Urinary bladder (tissue), 4 donors: ENCODE data around the gene NDUFAF7. TPM values are rescaled to one million over a fixed set of nuclear protein-coding genes. Genes with fewer than 3 reads are reported as not detected.
A peak's percentile ranks its signal among the peaks of the same experiment; 100 is the strongest.
"Not testable (repeated sequence)": the region's sequence is repeated elsewhere in the genome, so short reads cannot be mapped to it uniquely, and the experiment has no call there.

Experiments used
- DNase-seq: peaks from one replicate; pipeline ENCODE4 v3.0.0-alpha.2; 2015; ENCODE audit errors: extremely low spot score
- H3K27ac ChIP-seq: one replicate; pipeline ENCODE4 v1.5.1; 2013; ENCODE audit warnings: low read depth, mild to moderate bottlenecking, moderate library complexity
- H3K36me3 ChIP-seq: one replicate; pipeline ENCODE4 v1.6.1; 2013; ENCODE audit warnings: mild to moderate bottlenecking, moderate library complexity; ENCODE audit not compliant: insufficient read depth
- H3K4me1 ChIP-seq: one replicate; pipeline ENCODE4 v1.6.1; 2013; ENCODE audit warnings: mild to moderate bottlenecking, moderate library complexity; ENCODE audit not compliant: insufficient read depth
- H3K4me3 ChIP-seq: one replicate; pipeline ENCODE4 v1.5.1; 2013; ENCODE audit warnings: low read depth, low read length
- WGBS: extraction: QIAGEN DNeasy Blood & Tissue Kit; methylation state at CpG from one replicate; pipeline ENCODE4 v1.1.7; 2013; 5-methylcytosine and 5-hydroxymethylcytosine counted together
- polyA plus RNA-seq: library from polyadenylated mRNA; stranded (reverse); fragments of 200-250 nt; gene quantifications from one replicate; pipeline ENCODE4 v1.2.3, GENCODE V29; 2013
- total RNA-seq: library from RNA; depleted of rRNA; stranded (reverse); fragments of >200 nt; gene quantifications from one replicate; pipeline ENCODE4 v1.2.3, GENCODE V29; 2014
- donor health status: healthy with polysubstance abuse.
- donor health status: healthy.

NDUFAF7 gene
- total and polyA plus RNA-seq, 2 donors, result 11.2 to 25.2 TPM

GRCh38 chr2:37201766-37202165 is 29.7 kb upstream of the NDUFAF7 start:
- H3K4me3 ChIP-seq, result no peak overlapping the region
- no peak for DNase-seq
- H3K36me3 ChIP-seq, result peaks cover 8% of the 10 kb centered on the region
- WGBS, result 95% methylated on average over 1 of the region's 1 CpG
- no peak overlapping the region for H3K27ac ChIP-seq
- H3K4me1 ChIP-seq, result peaks cover 1% of the 10 kb centered on the region

- no peak for DNase-seq
- no peak overlapping the region for H3K27ac ChIP-seq
- 96% methylated on average over 2 of the region's 2 CpGs for WGBS
- H3K4me3 ChIP-seq, result no peak overlapping the region
- H3K36me3 ChIP-seq, result peaks cover 8% of the 10 kb centered on the region
- H3K4me1 ChIP-seq, result no peaks in the 10 kb centered on the region
Measured at GRCh38 chr2:37203708-37204107, 27.8 kb upstream of the NDUFAF7 start.

DNA sequence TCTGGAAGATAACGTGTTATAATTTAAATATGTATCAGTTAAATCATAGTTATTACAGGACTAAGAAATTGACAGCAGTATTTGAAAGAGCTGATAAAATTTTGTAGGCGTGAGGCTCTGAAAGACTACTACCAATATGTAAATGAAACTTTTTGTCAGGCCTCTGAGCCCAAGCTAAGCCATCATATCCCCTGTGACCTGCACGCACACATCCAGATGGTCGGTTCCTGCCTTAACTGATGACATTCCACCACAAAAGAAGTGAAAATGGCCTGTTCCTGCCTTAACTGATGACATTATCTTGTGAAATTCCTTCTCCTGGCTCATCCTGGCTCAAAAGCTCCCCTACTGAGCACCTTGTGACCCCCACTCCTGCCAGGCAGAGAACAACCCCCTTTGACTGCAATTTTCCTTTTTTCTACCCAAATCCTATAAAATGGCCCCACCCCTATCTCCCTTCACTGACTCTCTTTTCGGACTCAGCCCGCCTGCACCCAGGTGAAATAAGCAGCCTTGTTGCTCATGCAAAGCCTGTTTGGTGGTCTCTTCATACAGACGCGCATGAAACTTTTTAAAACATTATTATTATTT is 26.3 kb upstream of the NDUFAF7 start:
- not testable (repeated sequence) for H3K27ac ChIP-seq, H3K36me3 ChIP-seq, H3K4me3 ChIP-seq, H3K4me1 ChIP-seq, DNase-seq
- WGBS, result 83% methylated on average over 8 of the region's 8 CpGs

DNA sequence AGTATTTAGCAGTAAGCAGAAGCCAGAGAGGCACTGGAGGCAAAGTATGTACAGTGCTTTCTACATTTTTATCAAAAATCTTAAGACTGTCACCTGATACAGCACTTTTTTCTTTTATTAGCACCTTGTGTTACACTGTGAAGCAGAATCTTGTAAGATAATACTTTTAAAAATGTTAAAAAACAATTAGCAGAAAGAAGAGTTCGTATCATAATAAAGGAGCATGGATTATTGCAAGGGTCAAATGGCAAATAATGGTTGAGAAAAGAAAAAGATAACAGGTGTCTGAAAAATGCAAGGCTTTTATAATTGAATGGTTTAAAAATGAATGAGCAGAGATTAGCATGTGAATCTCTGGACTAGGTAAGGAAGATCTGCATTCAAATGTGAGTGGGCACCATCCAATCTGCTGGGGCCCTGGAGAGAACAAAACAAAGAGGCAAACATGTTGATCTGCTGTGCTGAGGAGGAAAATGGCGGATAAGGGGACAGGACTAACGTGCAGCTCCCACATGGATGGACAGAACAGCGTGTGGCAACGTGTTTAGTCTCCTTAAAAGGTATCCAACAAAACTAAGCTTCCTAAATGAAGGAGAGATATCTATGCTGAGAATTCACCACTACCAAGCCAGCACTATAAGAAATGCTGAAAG is 25.6 kb upstream of the NDUFAF7 start:
- DNase-seq, result no peak
- Histone ChIP-seq H3K4me1 (no peaks in the 10 kb centered on the region), H3K4me3 (no peak overlapping the region), H3K36me3 (peaks cover 8% of the 10 kb centered on the region), H3K27ac (no peak overlapping the region)
- 85% methylated on average over 5 of the region's 5 CpGs for WGBS

DNA sequence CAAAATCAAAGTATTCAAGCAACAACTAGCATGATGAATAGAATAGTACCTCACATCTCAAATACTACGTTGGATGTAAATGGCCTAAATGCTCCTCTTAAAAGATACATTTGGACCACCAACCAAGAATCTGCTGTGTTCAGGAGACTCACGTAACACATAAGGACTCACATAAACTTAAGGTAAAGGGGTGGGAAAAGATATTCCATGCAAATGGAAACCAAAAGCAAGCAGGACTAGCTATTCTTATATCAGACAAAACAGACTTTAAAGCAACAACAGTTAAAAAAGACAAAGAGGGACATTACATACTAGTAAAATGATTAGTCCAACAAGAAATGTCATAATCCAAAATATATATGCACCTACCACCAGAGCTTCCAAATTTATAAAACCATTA is 24.7 kb upstream of the NDUFAF7 start:
- not testable (repeated sequence) for H3K36me3 ChIP-seq, H3K4me3 ChIP-seq, H3K27ac ChIP-seq, H3K4me1 ChIP-seq, DNase-seq
- WGBS, result 92% methylated on average over 2 of the region's 2 CpGs

DNA sequence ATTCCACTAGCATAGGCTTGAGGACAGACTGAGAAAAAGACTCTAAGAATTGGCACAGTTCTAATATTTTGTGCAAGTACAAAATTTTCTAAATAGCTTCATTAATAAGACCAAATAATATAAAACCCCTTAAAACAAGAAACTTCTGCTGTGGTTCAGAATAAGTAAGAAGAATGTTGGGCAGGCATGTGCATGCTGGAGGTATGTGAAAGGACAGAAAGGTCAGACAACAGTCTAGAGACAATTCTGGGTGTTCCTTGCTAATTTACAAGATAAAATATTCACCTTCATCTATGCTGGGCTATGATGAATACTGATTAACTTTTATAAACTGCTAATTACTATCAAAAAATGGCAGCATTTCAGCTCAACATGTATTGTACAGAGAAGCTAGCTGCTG is 20.2 kb upstream of the NDUFAF7 start:
- no peaks in the 10 kb centered on the region for H3K4me1 ChIP-seq
- DNase-seq, result no peak
- no peak overlapping the region for H3K4me3 ChIP-seq
- H3K36me3 ChIP-seq, result peaks cover 6% of the 10 kb centered on the region
- no peak overlapping the region for H3K27ac ChIP-seq

DNA sequence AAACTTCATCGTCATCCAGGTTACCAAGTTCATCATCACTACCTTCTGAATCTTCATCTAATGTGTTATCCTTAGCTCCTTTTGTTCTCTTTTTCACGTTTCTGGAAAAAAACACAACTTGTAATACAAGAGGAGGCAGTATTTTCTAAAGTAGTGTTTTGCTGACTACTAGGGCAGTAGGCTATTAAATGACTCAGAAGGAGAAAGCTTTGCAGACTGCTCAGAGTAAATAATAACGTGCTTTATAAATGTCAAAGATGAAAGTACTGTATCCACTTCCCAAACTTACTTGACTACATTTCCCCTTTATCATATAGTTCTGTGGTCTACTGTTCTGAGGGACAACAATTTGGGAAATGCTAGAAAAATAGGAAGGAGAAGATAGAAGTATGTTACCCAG is 19.5 kb upstream of the NDUFAF7 start:
- Histone ChIP-seq H3K4me3 (no peak overlapping the region), H3K27ac (no peak overlapping the region), H3K4me1 (no peaks in the 10 kb centered on the region), H3K36me3 (peaks cover 3% of the 10 kb centered on the region)
- no peak for DNase-seq
- 86% methylated on average over 3 of the region's 3 CpGs for WGBS

GRCh38 chr2:37215250-37215649 is 16.2 kb upstream of the NDUFAF7 start:
- 92% methylated on average over 1 of the region's 1 CpG for WGBS
- Histone ChIP-seq H3K27ac (no peak overlapping the region), H3K4me1 (no peaks in the 10 kb centered on the region), H3K4me3 (no peak overlapping the region), H3K36me3 (peaks cover 3% of the 10 kb centered on the region)
- DNase-seq, result no peak

GRCh38 chr2:37219046-37219445 is 12.4 kb upstream of the NDUFAF7 start:
- Histone ChIP-seq H3K36me3 (peaks cover 10% of the 10 kb centered on the region), H3K4me1 (no peaks in the 10 kb centered on the region), H3K4me3 (no peak overlapping the region), H3K27ac (no peak overlapping the region)
- WGBS, result 90% methylated on average over 4 of the region's 4 CpGs
- DNase-seq, result peak; percentile 72

DNA sequence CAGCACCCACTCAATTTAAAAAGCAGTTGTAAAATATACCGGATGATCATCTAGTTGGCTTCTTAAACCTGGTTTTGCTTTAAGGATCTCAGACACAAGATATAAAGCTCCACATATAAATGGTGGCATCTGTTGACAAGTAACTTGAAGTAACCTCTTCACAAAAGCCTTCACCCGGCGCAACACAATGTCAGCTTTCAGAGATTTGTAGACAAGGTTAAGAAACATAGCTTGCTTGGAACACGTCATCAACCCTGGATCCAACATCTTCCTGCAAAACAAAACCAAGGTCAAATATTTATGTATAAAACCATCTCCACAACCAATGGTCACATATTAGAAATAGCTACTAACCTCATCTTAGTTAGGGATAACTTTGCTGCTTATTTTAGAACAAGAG is 8.3 kb upstream of the NDUFAF7 start:
- H3K4me1 ChIP-seq, result no peaks in the 10 kb centered on the region
- 94% methylated on average over 4 of the region's 4 CpGs for WGBS
- no peak overlapping the region for H3K4me3 ChIP-seq
- DNase-seq, result no peak
- peaks cover 10% of the 10 kb centered on the region for H3K36me3 ChIP-seq
- no peak overlapping the region for H3K27ac ChIP-seq

- Histone ChIP-seq H3K27ac (no peak overlapping the region), H3K4me3 (no peak overlapping the region), H3K36me3 (peaks cover 10% of the 10 kb centered on the region), H3K4me1 (no peaks in the 10 kb centered on the region)
- no peak for DNase-seq
- WGBS, result 94% methylated on average over 1 of the region's 1 CpG
Measured at GRCh38 chr2:37224063-37224462, 7.4 kb upstream of the NDUFAF7 start.

- peaks cover 10% of the 10 kb centered on the region for H3K36me3 ChIP-seq
- not testable (repeated sequence) for H3K4me3 ChIP-seq, H3K27ac ChIP-seq, H3K4me1 ChIP-seq, DNase-seq
- no CpG with 5 or more reads among the region's 2 CpGs for WGBS
Measured at GRCh38 chr2:37225129-37225528, 6.3 kb upstream of the NDUFAF7 start.

DNA sequence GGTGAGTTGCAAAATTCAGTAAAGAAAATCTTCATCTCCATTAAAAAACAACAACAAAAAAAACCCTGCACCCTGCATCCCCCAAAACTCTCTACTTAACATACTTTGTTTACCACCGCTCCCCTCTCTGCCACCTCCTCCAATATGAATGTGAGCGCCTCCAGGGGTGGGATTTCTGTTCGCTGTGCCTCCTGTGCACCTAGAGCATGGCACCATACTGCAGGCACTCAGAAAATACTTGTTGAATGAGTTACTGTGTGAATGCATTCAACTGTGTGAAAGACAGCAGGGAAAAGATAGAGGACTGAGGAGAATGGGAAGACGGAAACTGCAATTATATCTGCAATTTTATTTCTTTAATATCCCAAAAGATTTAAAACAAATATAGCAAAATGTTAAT is 4.6 kb upstream of the NDUFAF7 start:
- no peak overlapping the region for H3K27ac ChIP-seq
- H3K4me1 ChIP-seq, result peaks cover 1% of the 10 kb centered on the region
- peaks cover 5% of the 10 kb centered on the region for H3K36me3 ChIP-seq
- DNase-seq, result no peak
- 95% methylated on average over 4 of the region's 4 CpGs for WGBS
- H3K4me3 ChIP-seq, result no peak overlapping the region

DNA sequence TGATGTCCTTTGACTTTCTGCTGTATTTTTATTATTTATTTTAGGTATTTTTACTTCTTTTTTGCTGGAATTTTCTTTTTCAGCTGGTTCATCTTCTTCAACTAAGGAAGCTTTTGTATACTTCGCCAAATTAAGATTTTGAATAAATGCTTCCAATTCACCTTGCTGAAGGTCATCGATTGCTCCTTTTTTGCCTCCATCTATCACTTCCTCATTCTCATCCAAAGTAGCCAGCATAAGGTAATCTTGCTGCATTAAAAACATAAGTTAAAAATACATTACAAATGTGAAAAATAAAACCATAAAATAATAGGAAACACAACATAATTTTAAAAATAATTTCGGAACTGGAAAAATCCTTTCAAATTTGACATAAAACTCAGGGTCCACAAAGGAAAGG is 2.7 kb upstream of the NDUFAF7 start:
- DNase-seq, result no peak
- no peaks in the 10 kb centered on the region for H3K36me3 ChIP-seq
- WGBS, result 95% methylated on average over 3 of the region's 3 CpGs
- H3K4me3 ChIP-seq, result no peak overlapping the region
- peaks cover 1% of the 10 kb centered on the region for H3K4me1 ChIP-seq
- H3K27ac ChIP-seq, result no peak overlapping the region
